HUES6 (cell line): ENCODE results near the gene NCBP2.
A peak's percentile ranks its signal among the peaks of the same experiment; 100 is the strongest.

ENCODE experiments used
- H3K27ac ChIP-seq: 2 replicates; pipeline ENCODE4 v1.7.0; 2013; ENCODE audit warnings: low read depth, mild to moderate bottlenecking, low read length, inconsistent platforms
- H3K27me3 ChIP-seq: 2 replicates; pipeline ENCODE4 v1.6.1; 2013; ENCODE audit warnings: low read length; ENCODE audit not compliant: control insufficient read depth, insufficient read depth
- H3K36me3 ChIP-seq: 2 replicates; pipeline ENCODE4 v1.6.1; 2013; ENCODE audit warnings: low read length; ENCODE audit not compliant: control insufficient read depth, insufficient read depth
- H3K4me1 ChIP-seq: 2 replicates; pipeline ENCODE4 v1.6.1; 2013; ENCODE audit warnings: low read length; ENCODE audit not compliant: control insufficient read depth, insufficient read depth
- H3K4me3 ChIP-seq: 2 replicates; pipeline ENCODE4 v1.5.1; 2013; ENCODE audit warnings: low read depth, low read length
- H3K9ac ChIP-seq: one replicate; pipeline ENCODE4 v1.6.1; 2013; ENCODE audit warnings: mild to moderate bottlenecking, low read length
- H3K9me3 ChIP-seq: 2 replicates; pipeline ENCODE4 v1.6.1; 2013; ENCODE audit warnings: low read depth, low read length; ENCODE audit not compliant: control insufficient read depth, insufficient read depth

Gene NCBP2

DNA sequence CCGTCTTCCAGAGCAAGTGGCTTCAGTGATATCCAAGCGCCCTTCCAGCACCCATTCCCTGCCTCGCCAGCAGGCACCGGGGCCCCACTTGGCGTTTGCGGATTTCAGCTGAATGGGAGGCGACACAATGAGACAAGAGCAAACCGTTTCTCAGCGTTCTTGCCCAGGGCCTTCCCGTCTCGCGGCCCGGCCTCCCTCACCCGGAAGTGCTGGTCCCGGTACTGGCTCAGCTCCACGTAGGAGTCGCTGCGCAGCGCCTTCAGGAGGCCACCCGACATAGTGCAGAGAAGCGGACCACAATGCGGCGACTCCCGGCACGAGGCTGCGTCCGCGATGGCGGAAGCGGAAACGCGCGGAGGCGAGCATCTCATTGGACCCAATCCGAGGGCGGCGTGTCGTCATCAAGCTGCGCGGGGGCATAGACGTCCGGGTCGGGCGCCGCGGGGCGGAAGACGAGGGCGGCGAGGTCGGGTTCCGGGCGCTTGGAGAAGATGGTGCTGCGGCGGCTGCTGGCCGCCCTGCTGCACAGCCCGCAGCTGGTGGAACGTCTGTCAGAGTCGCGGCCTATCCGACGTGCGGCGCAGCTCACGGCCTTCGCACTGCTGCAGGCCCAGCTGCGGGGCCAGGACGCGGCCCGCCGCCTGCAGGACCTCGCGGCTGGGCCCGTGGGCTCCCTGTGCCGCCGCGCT is at the start of gene NCBP2:
NCBP2 (minus strand) TSS at position 303 of the 689 bp plus-strand sequence; CDS start at position 278, 25 bp downstream.
- Histone ChIP-seq H3K4me3 (peak within 1 kb of the TSS; percentile 80), H3K9me3 (no peaks in the 10 kb centered on the region), H3K9ac (peak within 1 kb of the TSS; percentile 95), H3K27me3 (no peaks in the 10 kb centered on the region), H3K27ac (peak within 1 kb of the TSS; percentile 80), H3K4me1 (peaks cover 11% of the 10 kb centered on the region), H3K36me3 (peaks cover 30% of the 10 kb centered on the region)

DNA sequence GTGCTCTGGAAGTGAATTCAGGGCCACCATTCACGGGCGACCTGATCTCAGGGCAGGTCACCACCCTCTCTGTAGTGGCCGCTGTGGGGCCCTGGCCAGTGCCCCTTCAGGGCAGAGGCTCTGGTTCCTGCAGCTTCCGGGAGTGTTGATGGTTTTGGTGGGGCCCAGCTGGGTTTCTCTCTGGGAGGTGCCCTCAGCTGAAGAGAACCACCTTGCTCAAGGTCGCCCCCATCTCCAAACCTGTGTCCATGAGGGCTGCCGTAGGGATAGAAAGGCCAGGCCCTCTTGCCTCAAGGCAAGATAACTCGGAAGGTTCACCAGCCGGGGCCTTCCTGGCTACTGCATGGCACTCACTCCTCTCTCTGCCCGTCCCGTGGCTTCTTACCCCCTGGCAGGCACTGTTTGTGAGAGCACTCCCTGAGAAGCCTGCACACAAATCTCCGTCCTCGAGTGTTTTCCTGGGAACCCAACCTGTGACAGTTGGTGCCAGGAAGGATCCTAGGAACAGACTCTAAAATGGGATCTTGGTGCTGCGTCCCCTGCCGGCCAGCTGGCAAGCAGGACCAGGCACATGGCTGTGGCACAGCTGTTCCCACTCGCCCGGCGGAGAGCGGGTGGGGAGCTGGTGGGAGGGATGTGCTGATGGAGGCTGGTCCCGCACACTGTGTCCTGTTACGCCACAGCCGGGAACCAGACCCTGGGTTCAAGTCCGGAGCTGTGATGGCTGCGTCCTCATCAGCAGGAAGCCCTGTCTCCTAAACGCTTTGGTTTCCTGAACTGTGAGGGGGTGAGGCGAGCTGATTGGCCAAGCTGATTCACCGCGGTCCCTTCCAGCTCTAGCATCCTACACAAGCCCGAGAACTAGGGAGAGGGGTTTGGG is 49.5 kb upstream of the NCBP2 start:
- Histone ChIP-seq H3K36me3 (no peaks in the 10 kb centered on the region), H3K9me3 (no peaks in the 10 kb centered on the region), H3K27me3 (no peaks in the 10 kb centered on the region), H3K9ac (no peak overlapping the region), H3K4me1 (peaks cover 8% of the 10 kb centered on the region; the same call in 1 of the 2 replicates), H3K4me3 (no peak overlapping the region), H3K27ac (no peak overlapping the region)

DNA sequence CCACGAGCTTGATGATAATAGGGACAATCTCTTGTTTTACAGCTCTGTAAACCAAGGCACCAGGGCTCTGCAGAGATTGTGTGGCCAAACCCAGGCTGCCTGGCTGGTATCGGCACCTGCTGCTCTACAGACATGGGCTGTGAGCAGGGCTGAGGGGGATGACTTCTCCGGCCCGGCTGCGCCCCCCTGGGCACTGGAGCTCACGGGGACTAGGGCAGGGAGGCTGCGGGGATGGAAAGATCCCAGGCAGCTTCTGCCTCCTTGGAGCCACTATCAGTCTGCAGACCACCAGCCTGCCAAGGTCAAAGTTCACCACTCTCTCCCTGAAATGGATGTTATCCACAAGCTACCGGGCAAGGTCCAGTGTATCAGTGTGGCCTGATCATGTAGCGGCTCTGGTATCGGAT is 48.3 kb upstream of the NCBP2 start:
- Histone ChIP-seq H3K9ac (no peak overlapping the region), H3K27me3 (no peaks in the 10 kb centered on the region), H3K36me3 (no peaks in the 10 kb centered on the region), H3K4me1 (peaks cover 8% of the 10 kb centered on the region; the same call in 1 of the 2 replicates), H3K4me3 (no peak overlapping the region), H3K9me3 (no peaks in the 10 kb centered on the region), H3K27ac (no peak overlapping the region)

- H3K36me3 ChIP-seq: no peaks in the 10 kb centered on the region
- no peak overlapping the region for H3K27ac ChIP-seq
- H3K9ac ChIP-seq: no peak overlapping the region
- no peak overlapping the region for H3K4me3 ChIP-seq
- no peaks in the 10 kb centered on the region for H3K27me3 ChIP-seq
- H3K9me3 ChIP-seq: no peaks in the 10 kb centered on the region
- peaks cover 8% of the 10 kb centered on the region; the same call in 1 of the 2 replicates for H3K4me1 ChIP-seq
Measured at GRCh38 chr3:196989721-196990262, 47.5 kb upstream of the NCBP2 start.

- H3K4me3 ChIP-seq: no peak overlapping the region
- H3K4me1 ChIP-seq: no peaks in the 10 kb centered on the region; the same call in 1 of the 2 replicates
- no peaks in the 10 kb centered on the region for H3K36me3 ChIP-seq
- no peak overlapping the region for H3K27ac ChIP-seq
- no peaks in the 10 kb centered on the region for H3K27me3 ChIP-seq
- H3K9ac ChIP-seq: no peak overlapping the region
- no peaks in the 10 kb centered on the region; the same call in 1 of the 2 replicates for H3K9me3 ChIP-seq
Measured at GRCh38 chr3:196988241-196989029, 46.1 kb upstream of the NCBP2 start.

DNA sequence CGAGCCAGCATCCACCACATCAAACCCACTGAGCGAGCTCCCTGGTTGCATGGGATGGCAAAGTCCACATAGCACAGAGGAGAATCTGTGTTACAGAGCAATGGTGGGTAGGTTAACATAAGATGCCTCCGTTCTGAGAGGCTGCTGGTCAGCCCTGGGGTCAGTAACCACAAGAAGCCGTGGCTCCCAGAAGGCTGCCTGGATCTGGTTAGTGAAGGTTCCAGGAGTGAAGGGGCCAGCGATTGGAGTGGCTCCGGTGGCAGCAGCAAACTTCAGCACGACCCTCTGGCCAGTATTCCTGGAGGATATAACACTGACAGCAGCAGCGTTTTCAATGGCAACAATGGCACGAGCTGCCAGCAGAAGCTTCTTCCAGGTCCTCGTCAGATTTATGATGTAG is 44.7 kb upstream of the NCBP2 start:
- no peaks in the 10 kb centered on the region; the same call in 1 of the 2 replicates for H3K4me1 ChIP-seq
- no peaks in the 10 kb centered on the region for H3K36me3 ChIP-seq
- peaks cover 3% of the 10 kb centered on the region; the same call in 1 of the 2 replicates for H3K9me3 ChIP-seq
- no peak overlapping the region for H3K4me3 ChIP-seq
- no peak overlapping the region for H3K9ac ChIP-seq
- no peak overlapping the region for H3K27ac ChIP-seq
- no peaks in the 10 kb centered on the region for H3K27me3 ChIP-seq

DNA sequence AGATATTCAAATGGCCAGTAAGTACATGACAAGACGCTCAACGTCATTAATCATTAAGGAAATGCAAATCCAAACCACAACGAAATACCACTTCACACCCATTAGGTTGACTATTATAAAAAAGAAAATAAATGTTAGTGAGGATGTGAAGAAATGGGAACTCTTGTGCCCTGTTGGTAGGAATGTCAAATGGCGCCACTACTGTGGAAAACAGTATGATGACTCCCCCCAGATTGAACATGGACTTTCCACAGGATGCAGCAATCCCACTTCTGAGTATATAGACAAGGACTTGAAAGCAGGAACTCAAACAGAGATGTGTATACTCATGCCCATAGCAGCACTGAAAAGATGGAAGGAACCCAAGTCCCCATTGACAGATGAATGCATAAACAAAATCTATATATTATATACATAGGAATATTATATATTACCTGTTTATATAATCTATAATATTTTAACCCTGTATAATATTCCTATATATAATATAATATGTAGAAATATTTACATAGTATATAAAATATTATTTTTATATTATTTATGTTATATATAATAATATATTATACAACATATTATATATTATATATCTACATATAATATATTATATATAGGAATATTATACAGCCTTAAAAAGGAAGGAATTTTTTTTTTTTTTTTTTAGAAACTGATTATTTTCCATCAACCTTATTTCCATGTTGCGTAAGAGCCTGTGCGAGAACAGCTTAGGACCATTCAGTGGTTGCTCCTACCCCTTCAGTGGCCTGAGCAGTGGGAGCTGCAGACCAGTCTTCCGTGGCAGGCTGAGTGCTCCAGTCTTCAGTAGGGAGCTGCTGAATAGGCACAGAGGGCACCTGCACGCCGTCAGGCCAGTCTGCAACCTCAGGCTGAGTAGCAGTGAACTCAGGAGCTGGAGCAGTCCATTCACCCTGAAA is 43.9 kb upstream of the NCBP2 start:
- no peak overlapping the region for H3K9ac ChIP-seq
- no peaks in the 10 kb centered on the region for H3K36me3 ChIP-seq
- no peak overlapping the region for H3K27ac ChIP-seq
- peaks cover 7% of the 10 kb centered on the region for H3K9me3 ChIP-seq
- no peaks in the 10 kb centered on the region for H3K27me3 ChIP-seq
- no peaks in the 10 kb centered on the region; the same call in 1 of the 2 replicates for H3K4me1 ChIP-seq
- H3K4me3 ChIP-seq: no peak overlapping the region

GRCh38 chr3:196985298-196985697 is 43.0 kb upstream of the NCBP2 start:
- Histone ChIP-seq H3K9ac (no peak overlapping the region), H3K27ac (no peak overlapping the region), H3K4me1 (no peaks in the 10 kb centered on the region; the same call in 1 of the 2 replicates), H3K27me3 (no peaks in the 10 kb centered on the region), H3K9me3 (peaks cover 7% of the 10 kb centered on the region), H3K36me3 (no peaks in the 10 kb centered on the region), H3K4me3 (no peak overlapping the region)

DNA sequence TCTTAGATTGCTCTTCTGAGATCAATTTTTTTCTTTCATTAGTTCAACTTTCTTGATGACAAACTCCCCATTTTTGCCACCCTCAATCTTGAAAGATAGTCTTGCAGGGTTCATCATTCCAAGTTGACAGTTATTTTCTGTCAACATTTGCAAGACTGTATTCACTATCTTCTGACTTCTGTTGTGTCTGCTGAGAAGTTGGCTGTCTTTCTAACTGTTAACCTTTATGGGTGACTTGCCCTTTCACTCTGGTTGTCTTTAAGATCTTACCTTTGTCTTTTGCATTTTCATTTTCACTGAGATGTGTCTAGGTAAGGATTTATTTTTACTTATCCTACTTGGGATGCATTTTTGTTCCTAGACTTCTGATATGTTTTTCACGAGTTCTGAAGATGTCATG is 40.9 kb upstream of the NCBP2 start:
- Histone ChIP-seq H3K4me1 (0 out of 2 replicates have a peak, but pooled peaks cover 2% of the 10 kb centered on the region), H3K9ac (no peak overlapping the region), H3K27ac (no peak overlapping the region), H3K27me3 (no peaks in the 10 kb centered on the region), H3K9me3 (peaks cover 7% of the 10 kb centered on the region), H3K4me3 (no peak overlapping the region), H3K36me3 (no peaks in the 10 kb centered on the region)

DNA sequence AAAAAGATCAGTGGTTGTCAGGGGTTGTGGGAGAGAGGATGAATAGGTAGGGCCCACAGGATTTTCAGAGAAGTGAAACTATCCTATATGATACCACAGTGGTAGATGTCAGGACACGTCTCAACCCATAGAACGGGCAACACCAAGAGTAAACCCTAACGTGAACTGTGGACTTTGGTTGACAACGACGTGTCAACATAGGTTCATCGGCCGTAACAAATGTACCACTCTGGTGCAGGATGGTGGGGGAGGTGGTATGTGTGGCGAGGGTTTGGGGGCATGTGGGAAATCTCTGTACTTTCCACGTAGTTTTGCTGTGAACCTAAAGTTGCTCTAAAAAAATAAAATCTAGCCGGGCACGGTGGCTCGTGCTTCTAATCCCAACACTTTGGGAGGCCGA is 39.3 kb upstream of the NCBP2 start:
- no peak overlapping the region for H3K27ac ChIP-seq

More for the DNA sequence above, 39.3 kb upstream of the NCBP2 start:
- Histone ChIP-seq H3K9ac (no peak overlapping the region), H3K4me3 (no peak overlapping the region), H3K36me3 (no peaks in the 10 kb centered on the region), H3K27me3 (no peaks in the 10 kb centered on the region), H3K4me1 (0 out of 2 replicates have a peak, but pooled peaks cover 2% of the 10 kb centered on the region), H3K9me3 (peaks cover 7% of the 10 kb centered on the region)
